HepG2 (cell line): Measurements from ENCODE around the gene TNPO3. TPM values are rescaled to one million over a fixed set of nuclear protein-coding genes. Genes with fewer than 3 reads are reported as not detected.

Experiments
- ATAC-seq: fragments of 200-7000 bp; cut with Tn5 transposase; 3 replicates; pipeline ENCODE4 v1.9.1; 2020; ENCODE audit warnings: mild to moderate bottlenecking, moderate library complexity
- BruUV-seq: library from RNA; stranded (reverse); fragments of 400-500 nt; replicated peaks from 2 replicates; lab custom pipeline; 2021; lab: Mats Ljungman, UMichigan
- CTCF ChIA-PET: fragments of 300-600 bp; formaldehyde crosslinking; extraction: SDS; loops from one replicate; lab custom pipeline; 2021; ENCODE audit warnings: low total read pairs, inconsistent platforms, low intra/inter-chr PET ratio; lab: Yijun Ruan, JAX
- POLR2A ChIA-PET: fragments of 350-600 bp; sonication (Branson Sonifier 250); formaldehyde crosslinking; loops from one replicate; lab custom pipeline; 2020; ENCODE audit warnings: antibody characterized with exemption, inconsistent platforms; lab: Yijun Ruan, JAX
- DNase-seq: peaks from one replicate; pipeline ENCODE4 v3.0.0-alpha.2; 2015; ENCODE audit warnings: low spot score
- FAIRE-seq: peaks from 3 replicates; lab custom pipeline; 2011; peaks lifted over from hg19 to GRCh38; lab: Jason Lieb, UNC
- H2AFZ ChIP-seq: one replicate; pipeline ENCODE4 v1.6.1; 2011; ENCODE audit warnings: low read length, inconsistent platforms
- H3K27ac ChIP-seq: fragments of 300-600 bp; 3 replicates; pipeline ENCODE4 v1.8.0; 2011; ENCODE audit warnings: mixed run types, mild to moderate bottlenecking, mixed read lengths, low read length, inconsistent platforms; ENCODE audit not compliant: insufficient read depth; ENCODE audit errors: extremely low read length
- H3K27me3 ChIP-seq, 2 experiments: fragments of 200-600 bp in 1 of 2; 2 replicates in 1 of 2; 3 replicates in 1 of 2; pipeline versions ENCODE4 v1.6.0 to v1.8.0; 2011; ENCODE audit warnings: low read length in 2 of 2, mild to moderate bottlenecking in 2 of 2, moderate library complexity in 2 of 2, inconsistent platforms in 1 of 2; ENCODE audit not compliant: insufficient read depth in 2 of 2, control insufficient read depth in 1 of 2
- H3K36me3 ChIP-seq, 2 experiments: fragments of 200-600 bp in 1 of 2; replicated peaks in 1 of 2; 2 replicates in 1 of 2; 3 replicates in 1 of 2; pipeline versions ENCODE4 v1.5.1 to v1.8.0; 2011; ENCODE audit warnings: low read length in 2 of 2, inconsistent platforms in 1 of 2; ENCODE audit not compliant: insufficient read depth in 2 of 2, control insufficient read depth in 1 of 2
- H3K4me1 ChIP-seq: 2 replicates; pipeline ENCODE4 v1.5.1; 2012; ENCODE audit warnings: low read length, inconsistent platforms; ENCODE audit not compliant: insufficient read depth
- H3K4me2 ChIP-seq: 2 replicates; pipeline ENCODE4 v1.6.0; 2011; ENCODE audit warnings: low read depth, low read length, inconsistent platforms
- H3K4me3 ChIP-seq, 3 experiments: fragments of 200-600 bp in 1 of 3; sonication (generic), shearing (Covaris generic) in 1 of 3; replicated peaks in 1 of 3; 2 replicates each; pipeline ENCODE4 v1.5.1; 2011 to 2016; ENCODE audit warnings: low read length in 3 of 3, inconsistent platforms in 2 of 3, low read depth in 2 of 3, mild to moderate bottlenecking in 2 of 3, control low read depth in 1 of 3, mixed read lengths in 1 of 3; ENCODE audit not compliant: insufficient read depth in 1 of 3
- H3K79me2 ChIP-seq: one replicate; pipeline ENCODE4 v1.6.1; 2011; ENCODE audit warnings: low read length, inconsistent platforms; ENCODE audit not compliant: insufficient read depth
- H3K9ac ChIP-seq: 2 replicates; pipeline ENCODE4 v1.6.0; 2011; ENCODE audit warnings: mild to moderate bottlenecking, low read depth, low read length, inconsistent platforms; ENCODE audit not compliant: insufficient read depth
- H3K9me3 ChIP-seq: 2 replicates; pipeline ENCODE4 v1.5.1; 2012; ENCODE audit warnings: mild to moderate bottlenecking, low read length
- H4K20me1 ChIP-seq: 2 replicates; pipeline ENCODE4 v1.6.0; 2011; ENCODE audit warnings: inconsistent platforms, mild to moderate bottlenecking, low read length, moderate library complexity; ENCODE audit not compliant: insufficient read depth
- CBFB ChIP-seq: sonication (generic); formaldehyde crosslinking; IDR thresholded peaks from 2 replicates; pipeline ENCODE4 v1.4.0; 2020; ENCODE audit warnings: missing genetic modification reagents
- ETV5 ChIP-seq: IDR thresholded peaks from 2 replicates; pipeline ENCODE4 v1.6.1; 2018; ENCODE audit warnings: missing biosample characterization, missing genetic modification reagents, inconsistent platforms, borderline replicate concordance
- FOSL2 ChIP-seq: sonication (generic); formaldehyde crosslinking; IDR thresholded peaks from 2 replicates; pipeline ENCODE4 v1.4.0; 2020; ENCODE audit warnings: missing genetic modification reagents
- HDAC6 ChIP-seq: fragments of 200-600 bp; sonication (generic); IDR thresholded peaks from 2 replicates; pipeline ENCODE4 v1.7.0; 2017; ENCODE audit warnings: mild to moderate bottlenecking, antibody characterized with exemption, low read length, low read depth
- MIER3 ChIP-seq: IDR thresholded peaks from 2 replicates; pipeline ENCODE4 v1.6.1; 2016; ENCODE audit warnings: missing compliant biosample characterization, borderline replicate concordance
- MIXL1 ChIP-seq: IDR thresholded peaks from 2 replicates; pipeline ENCODE4 v1.6.1; 2016
- NPAS2 ChIP-seq: sonication (generic); formaldehyde crosslinking; IDR thresholded peaks from 2 replicates; pipeline ENCODE4 v1.8.0; 2022; ENCODE audit warnings: mild to moderate bottlenecking, missing genetic modification reagents, borderline replicate concordance
- NR2F1 ChIP-seq, 2 experiments: fragments of 450-650 bp in 1 of 2; formaldehyde crosslinking in 1 of 2; IDR thresholded peaks; 2 replicates each; pipeline versions ENCODE4 v1.5.0 to v1.6.1; 2016 to 2020; ENCODE audit warnings: mild to moderate bottlenecking in 1 of 2, missing compliant biosample characterization in 1 of 2, missing genetic modification reagents in 1 of 2, moderate library complexity in 1 of 2
- NR3C1 ChIP-seq: sonication (generic); formaldehyde crosslinking; IDR thresholded peaks from 2 replicates; pipeline ENCODE4 v1.4.0; 2020; ENCODE audit warnings: missing genetic modification reagents
- RCOR2 ChIP-seq: IDR thresholded peaks from 2 replicates; pipeline ENCODE4 v1.6.1; 2016; ENCODE audit warnings: missing biosample characterization, missing genetic modification reagents
- SIN3B ChIP-seq: fragments of 150-350 bp; IDR thresholded peaks from 2 replicates; pipeline ENCODE4 v1.6.1; 2014; ENCODE audit warnings: low read length
- TOPORS ChIP-seq: sonication (generic); formaldehyde crosslinking; IDR thresholded peaks from 2 replicates; pipeline ENCODE4 v1.8.0; 2023; ENCODE audit warnings: mild to moderate bottlenecking, missing genetic modification reagents
- ZNF496 ChIP-seq: sonication (generic); formaldehyde crosslinking; IDR thresholded peaks from 2 replicates; pipeline ENCODE4 v1.8.1; 2023; ENCODE audit warnings: mild to moderate bottlenecking, moderate library complexity, missing genetic modification reagents; ENCODE audit not compliant: insufficient replicate concordance
- ZNF776 ChIP-seq: sonication (generic); formaldehyde crosslinking; IDR thresholded peaks from 2 replicates; pipeline ENCODE4 v1.4.0; 2020; ENCODE audit warnings: mild to moderate bottlenecking, missing genetic modification reagents
- WGBS: methylation state at CpG from one replicate; pipeline ENCODE4 v1.1.6; 2017; ENCODE audit warnings: low lambda C conversion rate; 5-methylcytosine and 5-hydroxymethylcytosine counted together
- in situ Hi-C: cut with HindIII; loops from 2 replicates; pipeline ENCODE4 v1.10.0; 2017; ENCODE audit warnings: low pct_unique_long_range_greater_than_20kb; ENCODE audit not compliant: extremely low pct_ligation_motif_present
- intact Hi-C: fragments of 100-400 bp; cut with micrococcal nuclease; formaldehyde crosslinking; loops from one replicate; pipeline ENCODE4 v1.10.0; 2022; ENCODE audit not compliant: unreplicated experiment
- polyA plus RNA-seq, 8 experiments: library from polyadenylated mRNA; depleted of rRNA in 3 of 8; stranded (reverse) in 7 of 8; unstranded in 1 of 8; fragments of >200 nt; fragmentation: Illumina TruSeq in 4 of 8; extraction: Trizol in 4 of 8; gene quantifications; 2 replicates each; pipeline versions ENCODE4 v1.2.1 to v1.2.3, GENCODE V29; 2011 to 2016; ENCODE audit warnings: low read depth in 4 of 8, missing spikeins in 1 of 8, mixed read lengths in 1 of 8; ENCODE audit not compliant: insufficient read depth in 1 of 8
- total RNA-seq, 5 experiments: library from RNA; depleted of rRNA; stranded (reverse); fragments of >200 nt; fragmentation: Illumina TruSeq; extraction: Trizol; gene quantifications; 2 replicates each; pipeline ENCODE4 v1.2.3, GENCODE V29; 2016; ENCODE audit warnings: low read depth in 1 of 5
- TF ChIP-seq, protein P1 (sequence below): conservative IDR thresholded peaks from 2 replicates; pipeline ENCODE4 v1.6.1; 2018; ENCODE audit warnings: missing genetic modification reagents
- TF ChIP-seq, protein P2 (sequence below): IDR thresholded peaks from 2 replicates; pipeline ENCODE4 v1.4.0; 2020; ENCODE audit warnings: mild to moderate bottlenecking, missing genetic modification reagents
- TF ChIP-seq, protein P3 (sequence below): sonication (generic); formaldehyde crosslinking; IDR thresholded peaks from 2 replicates; pipeline ENCODE4 v1.5.1; 2020; ENCODE audit warnings: mild to moderate bottlenecking, missing genetic modification reagents, borderline replicate concordance

Gene TNPO3
- total and polyA plus RNA-seq, 2 of the 13 experiments (the other 11 are each of a cell fraction or from before 2014, with no cell fraction given) = 23.8 to 44.6 TPM

DNA sequence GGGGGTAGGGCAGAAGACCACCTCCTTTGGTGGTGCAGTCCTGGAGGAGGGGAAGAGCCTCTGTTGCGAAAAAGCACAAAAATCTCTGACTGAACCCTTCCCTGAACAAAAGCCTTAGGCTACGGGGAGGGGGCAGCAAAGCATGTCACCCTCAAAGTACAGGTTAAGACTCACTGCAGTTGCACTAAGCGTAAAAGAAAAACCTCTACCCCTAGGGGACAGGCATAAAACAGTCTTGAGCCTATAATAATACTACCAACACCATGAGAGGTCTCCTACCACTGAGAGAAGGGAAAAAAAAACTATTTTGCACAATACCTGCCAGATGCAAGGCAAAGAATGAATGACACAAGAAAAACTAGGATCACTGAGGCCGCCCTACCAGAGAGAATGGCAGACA lies 17.3 kb downstream of the TNPO3 start:
- Histone ChIP-seq H3K4me3 (no peak overlapping the region), H3K27me3 (no peaks in the 10 kb centered on the region), H3K79me2 (peaks cover 72% of the 10 kb centered on the region), H3K9me3 (no peaks in the 10 kb centered on the region), H3K4me2 (no peak overlapping the region), H3K36me3 (peaks cover 10 to 65% of the 10 kb centered on the region in 2 experiments), H3K9ac (no peak overlapping the region), H2AFZ (no peak overlapping the region), H3K27ac (no peak overlapping the region), H4K20me1 (peaks cover 12% of the 10 kb centered on the region), H3K4me1 (no peaks in the 10 kb centered on the region)
- WGBS = 95% methylated on average over 4 of the region's 4 CpGs
- ChIA-PET CTCF (no interaction called here), POLR2A (no interaction called here)
- no peak for ATAC-seq
- no peak for FAIRE-seq
- no TSS peak for BruUV-seq
- DNase-seq = no peak
- intact Hi-C loops = no loop called here
- in situ Hi-C loops = no loop called here
- TF ChIP-seq NPAS2 (CRISPR knock-in tag) (no peak), MIER3 (CRISPR knock-in tag) (no peak), SIN3B (no peak), ZNF776 (CRISPR knock-in tag) (no peak), HDAC6 (no peak), NR3C1 (no peak), TOPORS (no peak), MIXL1 (CRISPR knock-in tag) (no peak), NR2F1 (CRISPR knock-in tag; IDR thresholded peaks at IDR 0.05) (no peak), CBFB (CRISPR knock-in tag) (no peak), RCOR2 (no peak), FOSL2 (CRISPR knock-in tag) (no peak), ZNF496 (no peak), ETV5 (no peak)
- TF ChIP-seq, protein P1, sequence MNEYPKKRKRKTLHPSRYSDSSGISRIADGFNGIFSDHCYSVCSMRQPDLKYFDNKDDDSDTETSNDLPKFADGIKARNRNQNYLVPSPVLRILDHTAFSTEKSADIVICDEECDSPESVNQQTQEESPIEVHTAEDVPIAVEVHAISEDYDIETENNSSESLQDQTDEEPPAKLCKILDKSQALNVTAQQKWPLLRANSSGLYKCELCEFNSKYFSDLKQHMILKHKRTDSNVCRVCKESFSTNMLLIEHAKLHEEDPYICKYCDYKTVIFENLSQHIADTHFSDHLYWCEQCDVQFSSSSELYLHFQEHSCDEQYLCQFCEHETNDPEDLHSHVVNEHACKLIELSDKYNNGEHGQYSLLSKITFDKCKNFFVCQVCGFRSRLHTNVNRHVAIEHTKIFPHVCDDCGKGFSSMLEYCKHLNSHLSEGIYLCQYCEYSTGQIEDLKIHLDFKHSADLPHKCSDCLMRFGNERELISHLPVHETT (CRISPR knock-in tag) = no peak
- TF ChIP-seq, protein P2, sequence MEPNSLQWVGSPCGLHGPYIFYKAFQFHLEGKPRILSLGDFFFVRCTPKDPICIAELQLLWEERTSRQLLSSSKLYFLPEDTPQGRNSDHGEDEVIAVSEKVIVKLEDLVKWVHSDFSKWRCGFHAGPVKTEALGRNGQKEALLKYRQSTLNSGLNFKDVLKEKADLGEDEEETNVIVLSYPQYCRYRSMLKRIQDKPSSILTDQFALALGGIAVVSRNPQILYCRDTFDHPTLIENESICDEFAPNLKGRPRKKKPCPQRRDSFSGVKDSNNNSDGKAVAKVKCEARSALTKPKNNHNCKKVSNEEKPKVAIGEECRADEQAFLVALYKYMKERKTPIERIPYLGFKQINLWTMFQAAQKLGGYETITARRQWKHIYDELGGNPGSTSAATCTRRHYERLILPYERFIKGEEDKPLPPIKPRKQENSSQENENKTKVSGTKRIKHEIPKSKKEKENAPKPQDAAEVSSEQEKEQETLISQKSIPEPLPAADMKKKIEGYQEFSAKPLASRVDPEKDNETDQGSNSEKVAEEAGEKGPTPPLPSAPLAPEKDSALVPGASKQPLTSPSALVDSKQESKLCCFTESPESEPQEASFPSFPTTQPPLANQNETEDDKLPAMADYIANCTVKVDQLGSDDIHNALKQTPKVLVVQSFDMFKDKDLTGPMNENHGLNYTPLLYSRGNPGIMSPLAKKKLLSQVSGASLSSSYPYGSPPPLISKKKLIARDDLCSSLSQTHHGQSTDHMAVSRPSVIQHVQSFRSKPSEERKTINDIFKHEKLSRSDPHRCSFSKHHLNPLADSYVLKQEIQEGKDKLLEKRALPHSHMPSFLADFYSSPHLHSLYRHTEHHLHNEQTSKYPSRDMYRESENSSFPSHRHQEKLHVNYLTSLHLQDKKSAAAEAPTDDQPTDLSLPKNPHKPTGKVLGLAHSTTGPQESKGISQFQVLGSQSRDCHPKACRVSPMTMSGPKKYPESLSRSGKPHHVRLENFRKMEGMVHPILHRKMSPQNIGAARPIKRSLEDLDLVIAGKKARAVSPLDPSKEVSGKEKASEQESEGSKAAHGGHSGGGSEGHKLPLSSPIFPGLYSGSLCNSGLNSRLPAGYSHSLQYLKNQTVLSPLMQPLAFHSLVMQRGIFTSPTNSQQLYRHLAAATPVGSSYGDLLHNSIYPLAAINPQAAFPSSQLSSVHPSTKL (CRISPR knock-in tag) = no peak
- TF ChIP-seq, protein P3, sequence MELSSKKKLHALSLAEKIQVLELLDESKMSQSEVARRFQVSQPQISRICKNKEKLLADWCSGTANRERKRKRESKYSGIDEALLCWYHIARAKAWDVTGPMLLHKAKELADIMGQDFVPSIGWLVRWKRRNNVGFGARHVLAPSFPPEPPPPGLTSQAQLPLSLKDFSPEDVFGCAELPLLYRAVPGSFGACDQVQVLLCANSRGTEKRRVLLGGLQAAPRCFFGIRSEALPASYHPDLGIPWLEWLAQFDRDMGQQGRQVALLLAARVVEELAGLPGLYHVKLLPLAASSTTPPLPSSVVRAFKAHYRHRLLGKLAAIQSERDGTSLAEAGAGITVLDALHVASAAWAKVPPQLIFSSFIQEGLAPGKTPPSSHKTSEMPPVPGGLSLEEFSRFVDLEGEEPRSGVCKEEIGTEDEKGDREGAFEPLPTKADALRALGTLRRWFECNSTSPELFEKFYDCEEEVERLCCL (CRISPR knock-in tag) = no peak
